ENCODE data around the gene RGS6. TPM values are rescaled to one million over a fixed set of nuclear protein-coding genes. Genes with fewer than 3 reads are reported as not detected.

The RGS6 gene
- total RNA-seq, 1 donor = not detected

- Histone ChIP-seq H3K4me3 (ENCODE audit: insufficient read depth, low read length) (no peak overlapping the region), H3K9me3 (ENCODE audit: low read depth, low read length) (no peaks in the 10 kb centered on the region), H3K79me2 (ENCODE audit: insufficient read depth, low read length) (no peaks in the 10 kb centered on the region), H3K27me3 (ENCODE audit: insufficient read depth, low read length) (no peaks in the 10 kb centered on the region), H3K4me2 (ENCODE audit: insufficient read depth, low read length) (no peak overlapping the region), H4K20me1 (ENCODE audit: insufficient read depth, low read length) (no peaks in the 10 kb centered on the region), H2AFZ (ENCODE audit: low read length) (no peak overlapping the region), H3K36me3 (ENCODE audit: insufficient read depth, low read length) (no peaks in the 10 kb centered on the region), H3K27ac (ENCODE audit: low read depth, low read length) (no peak overlapping the region), H3K4me1 (ENCODE audit: insufficient read depth, low read length) (no peaks in the 10 kb centered on the region)
- TF ChIP-seq CTCF (IDR thresholded peaks at IDR 0.05; ENCODE audit: extremely low read depth, low read depth, low read length) = no peak
- no peak for DNase-seq (ENCODE audit: insufficient read length, low spot score, missing footprints)
These were observed 404.2 kb downstream of the RGS6 start for GRCh38 chr14:72336311-72336980.

GRCh38 chr14:72341237-72341636 lies 409.0 kb downstream of the RGS6 start:
- Histone ChIP-seq H3K27ac (ENCODE audit: low read depth, low read length) (no peak overlapping the region), H3K79me2 (ENCODE audit: insufficient read depth, low read length) (no peaks in the 10 kb centered on the region), H3K9me3 (ENCODE audit: low read depth, low read length) (no peaks in the 10 kb centered on the region), H3K4me3 (ENCODE audit: insufficient read depth, low read length) (no peak overlapping the region), H4K20me1 (ENCODE audit: insufficient read depth, low read length) (no peaks in the 10 kb centered on the region), H3K4me1 (ENCODE audit: insufficient read depth, low read length) (no peaks in the 10 kb centered on the region), H3K36me3 (ENCODE audit: insufficient read depth, low read length) (no peaks in the 10 kb centered on the region), H3K27me3 (ENCODE audit: insufficient read depth, low read length) (no peaks in the 10 kb centered on the region), H3K4me2 (ENCODE audit: insufficient read depth, low read length) (no peak overlapping the region), H2AFZ (ENCODE audit: low read length) (no peak overlapping the region)
- TF ChIP-seq CTCF (IDR thresholded peaks at IDR 0.05; ENCODE audit: extremely low read depth, low read depth, low read length) = no peak
- no peak for DNase-seq (ENCODE audit: insufficient read length, low spot score, missing footprints)

GRCh38 chr14:72341686-72342085 lies 409.5 kb downstream of the RGS6 start:
- no peak for DNase-seq (ENCODE audit: insufficient read length, low spot score, missing footprints)
- no peaks in the 10 kb centered on the region for H3K79me2 ChIP-seq (ENCODE audit: insufficient read depth, low read length)
- no peak overlapping the region for H3K27ac ChIP-seq (ENCODE audit: low read depth, low read length)
- no peaks in the 10 kb centered on the region for H3K9me3 ChIP-seq (ENCODE audit: low read depth, low read length)
- no peak overlapping the region for H3K4me3 ChIP-seq (ENCODE audit: insufficient read depth, low read length)
- TF ChIP-seq CTCF (IDR thresholded peaks at IDR 0.05; ENCODE audit: extremely low read depth, low read depth, low read length) = no peak
- H3K36me3 ChIP-seq (ENCODE audit: insufficient read depth, low read length) = no peaks in the 10 kb centered on the region
- H4K20me1 ChIP-seq (ENCODE audit: insufficient read depth, low read length) = no peaks in the 10 kb centered on the region
- H3K27me3 ChIP-seq (ENCODE audit: insufficient read depth, low read length) = no peaks in the 10 kb centered on the region
- no peak overlapping the region for H3K4me2 ChIP-seq (ENCODE audit: insufficient read depth, low read length)
- no peak overlapping the region for H2AFZ ChIP-seq (ENCODE audit: low read length)
- H3K4me1 ChIP-seq (ENCODE audit: insufficient read depth, low read length) = no peaks in the 10 kb centered on the region

- TF ChIP-seq CTCF (IDR thresholded peaks at IDR 0.05; ENCODE audit: extremely low read depth, low read depth, low read length) = no peak
- Histone ChIP-seq H3K4me1 (ENCODE audit: insufficient read depth, low read length) (no peaks in the 10 kb centered on the region), H3K9me3 (ENCODE audit: low read depth, low read length) (no peaks in the 10 kb centered on the region), H2AFZ (ENCODE audit: low read length) (no peak overlapping the region), H3K4me2 (ENCODE audit: insufficient read depth, low read length) (no peak overlapping the region), H3K36me3 (ENCODE audit: insufficient read depth, low read length) (no peaks in the 10 kb centered on the region), H3K27me3 (ENCODE audit: insufficient read depth, low read length) (no peaks in the 10 kb centered on the region), H3K27ac (ENCODE audit: low read depth, low read length) (no peak overlapping the region), H3K79me2 (ENCODE audit: insufficient read depth, low read length) (no peaks in the 10 kb centered on the region), H4K20me1 (ENCODE audit: insufficient read depth, low read length) (no peaks in the 10 kb centered on the region), H3K4me3 (ENCODE audit: insufficient read depth, low read length) (no peak overlapping the region)
- no peak for DNase-seq (ENCODE audit: insufficient read length, low spot score, missing footprints)
These were observed 414.9 kb downstream of the RGS6 start for GRCh38 chr14:72347118-72347517.

Data from osteoblast (primary cell).